MM.1S (cell line): Measurements from ENCODE around the gene ARID5A.
"Not testable (repeated sequence)": the region's sequence is repeated elsewhere in the genome, so short reads cannot be mapped to it uniquely, and the experiment has no call there.

Experiments
- CTCF ChIP-seq: fragments of 300-600 bp; sonication (generic); IDR thresholded peaks from 2 replicates; pipeline ENCODE4 v1.5.1; 2016; ENCODE audit warnings: antibody characterized with exemption, low read length, mixed read lengths
- EZH2 ChIP-seq: fragments of 300-600 bp; sonication (generic); optimal IDR thresholded peaks from 2 replicates; pipeline ENCODE3; 2017; ENCODE audit warnings: low read depth, mild to moderate bottlenecking, antibody characterized with exemption, low read length, mixed read lengths
- EZH2phosphoT487 ChIP-seq: fragments of 300-600 bp; sonication (generic); IDR thresholded peaks from 2 replicates; pipeline ENCODE4 v1.6.1; 2018; ENCODE audit warnings: antibody characterized with exemption, low read length

GRCh38 chr2:96553957-96554292 is 17.4 kb downstream of the ARID5A start:
- not testable (repeated sequence) for TF ChIP-seq CTCF, EZH2, EZH2phosphoT487
